Measurements from ENCODE around the gene TACC2.

DNA sequence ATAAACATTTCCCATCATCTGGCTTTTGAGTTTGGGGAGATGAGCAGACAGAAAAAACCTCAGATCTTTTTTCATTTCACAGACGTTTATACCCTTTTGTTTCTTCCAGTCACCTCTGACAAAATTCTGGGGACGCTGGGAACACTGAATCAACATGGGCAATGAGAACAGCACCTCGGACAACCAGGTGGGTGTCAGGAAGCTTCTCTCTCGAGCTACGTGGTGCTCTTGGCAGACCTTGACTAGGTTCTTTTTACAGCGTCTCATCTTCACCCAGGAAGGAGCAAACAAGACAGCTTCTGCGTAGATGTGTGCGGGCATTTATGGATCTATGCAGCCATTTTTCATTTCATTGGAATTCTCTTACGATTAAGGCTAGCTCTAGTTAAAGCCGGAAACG lies 32.9 kb downstream of the TACC2 start:
- TF ChIP-seq, protein P1, sequence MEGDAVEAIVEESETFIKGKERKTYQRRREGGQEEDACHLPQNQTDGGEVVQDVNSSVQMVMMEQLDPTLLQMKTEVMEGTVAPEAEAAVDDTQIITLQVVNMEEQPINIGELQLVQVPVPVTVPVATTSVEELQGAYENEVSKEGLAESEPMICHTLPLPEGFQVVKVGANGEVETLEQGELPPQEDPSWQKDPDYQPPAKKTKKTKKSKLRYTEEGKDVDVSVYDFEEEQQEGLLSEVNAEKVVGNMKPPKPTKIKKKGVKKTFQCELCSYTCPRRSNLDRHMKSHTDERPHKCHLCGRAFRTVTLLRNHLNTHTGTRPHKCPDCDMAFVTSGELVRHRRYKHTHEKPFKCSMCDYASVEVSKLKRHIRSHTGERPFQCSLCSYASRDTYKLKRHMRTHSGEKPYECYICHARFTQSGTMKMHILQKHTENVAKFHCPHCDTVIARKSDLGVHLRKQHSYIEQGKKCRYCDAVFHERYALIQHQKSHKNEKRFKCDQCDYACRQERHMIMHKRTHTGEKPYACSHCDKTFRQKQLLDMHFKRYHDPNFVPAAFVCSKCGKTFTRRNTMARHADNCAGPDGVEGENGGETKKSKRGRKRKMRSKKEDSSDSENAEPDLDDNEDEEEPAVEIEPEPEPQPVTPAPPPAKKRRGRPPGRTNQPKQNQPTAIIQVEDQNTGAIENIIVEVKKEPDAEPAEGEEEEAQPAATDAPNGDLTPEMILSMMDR (conservative IDR thresholded peaks at IDR 0.05), result no peak
- TF ChIP-seq ZFX (IDR thresholded peaks at IDR 0.05), result no peak
